ENCODE data around the gene TMEM91. TPM values are rescaled to one million over a fixed set of nuclear protein-coding genes. Genes with fewer than 3 reads are reported as not detected.

Gene TMEM91
- polyA plus RNA-seq, 1 donor: 6.6 TPM

- DNase-seq (ENCODE audit: low read depth): no peak
Measured at GRCh38 chr19:41431426-41432386, 55.4 kb downstream of the TMEM91 start.

- DNase-seq (ENCODE audit: low read depth): no peak
Measured at GRCh38 chr19:41433171-41433570, 56.8 kb downstream of the TMEM91 start.

Other genes starting within 250 kb of the TMEM91 start
- gene CYP2S1, start 183.3 kb upstream of the TMEM91 start, polyA plus RNA-seq (ENCODE audit: insufficient read length): 0.29 TPM
- 28.7 TPM for gene AXL, start 157.3 kb upstream of the TMEM91 start, polyA plus RNA-seq (ENCODE audit: insufficient read length)
- 145 TPM for gene HNRNPUL1, start 112.2 kb upstream of the TMEM91 start, polyA plus RNA-seq (ENCODE audit: insufficient read length)
- 37.3 TPM for gene CCDC97, start 66.4 kb upstream of the TMEM91 start, polyA plus RNA-seq (ENCODE audit: insufficient read length)
- gene TGFB1, start 22.6 kb upstream of the TMEM91 start, polyA plus RNA-seq (ENCODE audit: insufficient read length): 19.6 TPM
- 2.8 TPM for gene B9D2, start 12.4 kb upstream of the TMEM91 start, polyA plus RNA-seq (ENCODE audit: insufficient read length)
- 17.0 TPM for gene EXOSC5, start 20.8 kb downstream of the TMEM91 start, polyA plus RNA-seq (ENCODE audit: insufficient read length)
- 28.8 TPM for gene BCKDHA, start 21.3 kb downstream of the TMEM91 start, polyA plus RNA-seq (ENCODE audit: insufficient read length)
- gene B3GNT8, start 50.8 kb downstream of the TMEM91 start, polyA plus RNA-seq (ENCODE audit: insufficient read length): 1.8 TPM
- 42.9 TPM for gene DMAC2, start 63.4 kb downstream of the TMEM91 start, polyA plus RNA-seq (ENCODE audit: insufficient read length)
- gene ERICH4, start 66.6 kb downstream of the TMEM91 start, polyA plus RNA-seq (ENCODE audit: insufficient read length): 0.19 TPM
- gene CEACAM21, start 199.6 kb downstream of the TMEM91 start, polyA plus RNA-seq (ENCODE audit: insufficient read length): 0.82 TPM